Uterus (tissue), 4 donors: ENCODE results near the gene EPHA1. TPM values are rescaled to one million over a fixed set of nuclear protein-coding genes. Genes with fewer than 3 reads are reported as not detected.

Experiments used
- DNase-seq, 2 donors: peaks; one replicate each; pipeline ENCODE4 v3.0.0-alpha.2; 2019 to 2020
- H3K27ac ChIP-seq, 2 donors: fragments of 200-600 bp; sonication (generic); 1 replicate in 1 of 2; 2 replicates in 1 of 2; pipeline ENCODE4 v1.5.1; 2016 to 2018
- H3K27me3 ChIP-seq, 2 donors: fragments of 200-600 bp; sonication (generic); one replicate each; pipeline ENCODE4 v1.5.1; 2018 to 2019; ENCODE audit warnings: control low read depth in 1 of 2
- H3K36me3 ChIP-seq, 2 donors: fragments of 200-600 bp; sonication (generic); one replicate each; pipeline ENCODE4 v1.5.1; 2019; ENCODE audit warnings: control low read depth in 1 of 2
- H3K4me1 ChIP-seq, 2 donors: fragments of 200-600 bp; sonication (generic); one replicate each; pipeline ENCODE4 v1.5.1; 2018 to 2019; ENCODE audit warnings: control low read depth in 1 of 2
- H3K4me3 ChIP-seq, 2 donors: fragments of 200-600 bp; sonication (generic); 1 replicate in 1 of 2; 2 replicates in 1 of 2; pipeline ENCODE4 v1.5.1; 2018 to 2019; ENCODE audit warnings: mild to moderate bottlenecking in 1 of 2
- H3K9me3 ChIP-seq, 2 donors: fragments of 200-600 bp; sonication (generic); one replicate each; pipeline ENCODE4 v1.5.1; 2019; ENCODE audit warnings: control low read depth in 1 of 2
- POLR2A ChIP-seq, 2 donors: fragments of 450-650 bp; IDR thresholded peaks; one replicate each; pipeline ENCODE4 v1.6.1; 2016; ENCODE audit warnings: antibody characterized with exemption in 2 of 2, mild to moderate bottlenecking in 1 of 2, moderate library complexity in 1 of 2
- intact Hi-C: fragments of 100-400 bp; cut with DNase I; formaldehyde crosslinking; loops from one replicate; pipeline ENCODE4 v1.15.1; 2023; ENCODE audit warnings: low total_unique reads
- total RNA-seq, 4 donors: library from RNA; depleted of rRNA in 3 of 4; stranded (reverse); fragments of >200 nt in 3 of 4; gene quantifications; one replicate each; pipeline versions ENCODE4 v1.1.0 to v1.2.4, GENCODE V29; 2014 to 2023
- TF ChIP-seq, protein P1 (sequence below), 4 experiments: fragments of 200-600 bp in 2 of 4; fragments of 450-650 bp in 2 of 4; sonication (generic) in 2 of 4; IDR thresholded peaks; one replicate each; pipeline ENCODE4 v1.5.1; 2016 to 2019; ENCODE audit warnings: antibody characterized with exemption in 4 of 4, mild to moderate bottlenecking in 2 of 4, moderate library complexity in 1 of 4
- donor health status: DM: yes; HTN: yes; CAD: no.

EPHA1 gene
- total RNA-seq, 4 donors from 2014 or later = 1.3 to 5.6 (median 1.9) TPM; not detected in 1

DNA sequence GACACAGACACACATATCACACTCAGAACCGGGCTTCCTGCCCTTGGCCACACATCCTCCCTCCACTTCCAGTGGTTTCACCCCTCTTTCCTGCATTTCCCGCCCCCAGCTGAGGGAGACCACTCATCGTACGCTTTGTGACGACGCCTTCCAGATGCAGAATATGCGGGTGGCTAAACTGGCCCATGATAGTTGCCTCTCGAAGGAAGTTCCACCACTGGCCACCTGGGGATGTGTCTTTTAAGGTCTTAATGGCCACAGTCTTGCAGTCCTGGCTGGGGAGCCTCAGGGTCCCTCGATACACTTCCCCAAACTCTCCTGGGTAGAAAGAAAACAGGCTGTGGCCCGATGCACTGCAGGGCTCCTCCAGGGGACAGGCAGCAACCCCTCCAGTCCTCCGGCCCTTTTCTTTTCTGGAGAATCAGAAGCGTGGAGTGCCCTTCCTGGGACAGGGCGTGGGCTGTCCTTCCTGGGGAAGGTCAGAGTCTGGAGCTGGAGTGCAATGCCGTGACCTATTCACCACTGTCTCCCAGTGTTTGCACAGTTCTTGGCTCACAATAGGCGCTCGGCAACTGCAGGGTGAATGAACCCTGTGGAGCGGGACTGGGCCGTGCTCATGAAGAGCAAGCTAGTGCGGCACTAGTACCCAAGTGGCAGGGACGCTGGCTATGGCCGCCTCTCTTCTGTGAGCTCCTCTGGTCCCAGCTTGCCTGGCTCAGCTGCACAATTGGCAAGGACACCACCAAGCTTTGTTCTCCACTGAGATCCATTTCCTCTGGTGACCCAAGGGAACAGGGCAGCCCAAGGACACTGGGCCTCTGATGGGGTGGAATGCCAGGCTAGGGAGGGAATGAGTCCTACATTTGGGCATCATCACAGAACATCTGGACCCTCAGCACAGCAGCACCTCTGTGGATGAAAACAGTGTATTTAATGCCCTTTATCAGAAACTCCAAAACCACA lies 13.2 kb downstream of the EPHA1 start:
- no peak overlapping the region for H3K27ac ChIP-seq
- no peak for DNase-seq
- peaks cover 20 to 23% of the 10 kb centered on the region in 2 donors for H3K4me1 ChIP-seq
- H3K36me3 ChIP-seq = no peaks in the 10 kb centered on the region
- TF ChIP-seq, protein P1, sequence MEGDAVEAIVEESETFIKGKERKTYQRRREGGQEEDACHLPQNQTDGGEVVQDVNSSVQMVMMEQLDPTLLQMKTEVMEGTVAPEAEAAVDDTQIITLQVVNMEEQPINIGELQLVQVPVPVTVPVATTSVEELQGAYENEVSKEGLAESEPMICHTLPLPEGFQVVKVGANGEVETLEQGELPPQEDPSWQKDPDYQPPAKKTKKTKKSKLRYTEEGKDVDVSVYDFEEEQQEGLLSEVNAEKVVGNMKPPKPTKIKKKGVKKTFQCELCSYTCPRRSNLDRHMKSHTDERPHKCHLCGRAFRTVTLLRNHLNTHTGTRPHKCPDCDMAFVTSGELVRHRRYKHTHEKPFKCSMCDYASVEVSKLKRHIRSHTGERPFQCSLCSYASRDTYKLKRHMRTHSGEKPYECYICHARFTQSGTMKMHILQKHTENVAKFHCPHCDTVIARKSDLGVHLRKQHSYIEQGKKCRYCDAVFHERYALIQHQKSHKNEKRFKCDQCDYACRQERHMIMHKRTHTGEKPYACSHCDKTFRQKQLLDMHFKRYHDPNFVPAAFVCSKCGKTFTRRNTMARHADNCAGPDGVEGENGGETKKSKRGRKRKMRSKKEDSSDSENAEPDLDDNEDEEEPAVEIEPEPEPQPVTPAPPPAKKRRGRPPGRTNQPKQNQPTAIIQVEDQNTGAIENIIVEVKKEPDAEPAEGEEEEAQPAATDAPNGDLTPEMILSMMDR (IDR thresholded peaks at IDR 0.05) = no peak
- no peak for TF ChIP-seq POLR2A (IDR thresholded peaks at IDR 0.05)
- H3K4me3 ChIP-seq = no peak overlapping the region
- H3K27me3 ChIP-seq = no peaks in the 10 kb centered on the region
- no peaks in the 10 kb centered on the region for H3K9me3 ChIP-seq
- intact Hi-C loops = no loop called here

DNA sequence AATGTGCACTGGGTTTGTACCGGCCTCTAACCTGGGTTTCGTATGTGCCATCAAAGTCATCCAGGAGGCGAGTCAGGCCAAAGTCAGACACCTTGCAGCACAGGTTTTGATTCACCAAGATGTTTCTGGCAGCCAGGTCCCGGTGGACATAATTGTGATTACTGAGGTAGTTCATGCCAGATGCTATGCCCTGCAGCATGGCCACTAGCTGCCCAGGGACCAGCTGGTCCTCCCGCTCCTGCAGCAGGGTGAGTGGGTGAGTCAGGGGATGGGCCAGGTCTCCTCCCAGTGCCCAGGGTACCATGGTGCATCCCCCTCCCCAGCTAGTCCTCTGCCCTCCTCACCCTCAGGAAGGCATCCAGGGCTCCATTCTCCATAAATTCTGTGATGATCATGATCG lies 13.9 kb downstream of the EPHA1 start:
- Histone ChIP-seq H3K36me3 (no peaks in the 10 kb centered on the region), H3K27me3 (no peaks in the 10 kb centered on the region), H3K4me1 (peaks cover 20 to 25% of the 10 kb centered on the region in 2 donors), H3K27ac (no peak overlapping the region), H3K9me3 (no peaks in the 10 kb centered on the region), H3K4me3 (no peak overlapping the region)
- TF ChIP-seq POLR2A (IDR thresholded peaks at IDR 0.05) = no peak
- TF ChIP-seq, protein P1 (IDR thresholded peaks at IDR 0.05) = no peak
- no peak for DNase-seq
- intact Hi-C loops = no loop called here

DNA sequence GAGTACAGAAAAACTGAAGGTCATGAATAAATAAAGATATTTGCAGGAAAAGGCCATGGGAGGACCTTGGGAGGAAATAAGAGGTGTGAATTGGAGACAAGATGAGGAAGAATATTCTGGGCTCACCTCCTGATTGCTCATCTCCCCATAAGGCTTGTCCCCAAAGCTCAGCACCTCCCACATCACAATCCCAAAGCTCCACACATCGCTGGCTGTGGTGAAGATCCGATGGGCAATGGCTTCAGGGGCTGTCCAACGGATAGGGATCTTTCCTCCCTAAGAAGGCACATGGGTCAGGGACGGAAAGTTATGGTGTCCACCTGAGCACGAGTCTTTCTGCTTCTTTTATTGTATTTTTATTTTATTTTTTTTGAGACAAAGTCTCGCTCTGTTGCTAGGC lies 14.6 kb downstream of the EPHA1 start:
- no peak overlapping the region for H3K4me3 ChIP-seq
- intact Hi-C loops = no loop called here

DNA sequence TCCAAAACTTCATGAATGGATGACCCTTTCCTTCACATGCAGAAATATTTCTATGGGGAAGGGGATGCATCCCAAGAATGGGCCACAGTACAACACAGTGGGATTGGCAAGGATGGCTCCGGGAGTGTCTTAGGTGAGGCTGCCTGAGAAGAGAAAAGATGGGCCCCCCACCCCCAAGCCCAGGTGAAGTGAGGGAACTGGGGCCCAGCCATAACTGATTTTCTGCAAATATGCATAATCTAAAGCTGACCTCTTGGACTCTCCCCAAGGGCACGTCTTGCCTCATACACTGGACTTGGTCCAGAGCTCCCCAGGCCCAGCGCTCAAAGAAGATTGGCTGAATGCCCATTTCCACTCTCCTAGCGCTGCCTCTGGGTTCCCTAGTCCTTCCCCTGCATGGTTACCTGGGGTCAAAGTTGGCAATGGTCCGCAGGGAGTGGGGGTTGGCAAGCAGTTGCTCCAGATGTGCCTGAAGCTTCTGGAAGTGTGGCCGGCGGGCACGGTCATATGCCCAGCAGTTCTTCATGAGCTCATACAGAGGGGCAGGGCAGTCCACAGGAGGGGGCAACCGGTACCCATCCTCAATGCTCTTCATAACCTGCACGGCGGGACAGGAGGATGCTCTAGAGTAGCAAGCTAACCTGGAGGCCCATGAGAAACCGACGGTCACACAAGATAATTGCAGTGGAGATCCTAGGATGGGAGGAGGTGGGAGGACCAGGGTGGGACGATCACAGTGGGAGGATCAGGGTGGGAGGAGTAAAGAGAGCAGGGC lies 15.2 kb downstream of the EPHA1 start:
- H3K27ac ChIP-seq = peak overlapping the region; percentile 98 to 99

More for the DNA sequence above, 14.6 kb downstream of the EPHA1 start:
- TF ChIP-seq, protein P1 (IDR thresholded peaks at IDR 0.05) = no peak
- TF ChIP-seq POLR2A (IDR thresholded peaks at IDR 0.05) = no peak
- Histone ChIP-seq H3K27me3 (no peaks in the 10 kb centered on the region), H3K9me3 (no peaks in the 10 kb centered on the region), H3K27ac (peak overlapping the region; percentile 98 to 99), H3K4me1 (peaks cover 20 to 25% of the 10 kb centered on the region in 2 donors), H3K36me3 (no peaks in the 10 kb centered on the region)
- no peak for DNase-seq

More for the DNA sequence above, 15.2 kb downstream of the EPHA1 start:
- TF ChIP-seq POLR2A (IDR thresholded peaks at IDR 0.05) = no peak
- TF ChIP-seq, protein P1 (IDR thresholded peaks at IDR 0.05) = no peak
- intact Hi-C loops = no loop called here
- Histone ChIP-seq H3K4me1 (peaks cover 20 to 25% of the 10 kb centered on the region in 2 donors), H3K27me3 (no peaks in the 10 kb centered on the region), H3K4me3 (no peak overlapping the region), H3K36me3 (no peaks in the 10 kb centered on the region), H3K9me3 (no peaks in the 10 kb centered on the region)
- DNase-seq = peak in 1 of 2 donors; percentile 44
